K562 (cell line): ENCODE results near the gene ANKRD65. TPM values are rescaled to one million over a fixed set of nuclear protein-coding genes. Genes with fewer than 3 reads are reported as not detected.

ENCODE experiments used
- ADNP ChIP-seq: fragments of 200-800 bp; sonication (Bioruptor generic); IDR thresholded peaks from 2 replicates; pipeline ENCODE4 v1.6.1; 2016; ENCODE audit warnings: missing genetic modification characterization, missing compliant biosample characterization
- BCOR ChIP-seq: fragments of 450-650 bp; IDR thresholded peaks from 2 replicates; pipeline ENCODE4 v1.6.1; 2016
- BHLHE40 ChIP-seq: IDR thresholded peaks from 2 replicates; pipeline ENCODE4 v1.6.1; 2011; ENCODE audit warnings: low read length, improper control_type of control experiment
- FOXA3 ChIP-seq, 2 experiments: fragments of 450-650 bp in 1 of 2; sonication (generic) in 1 of 2; formaldehyde crosslinking; IDR thresholded peaks in 1 of 2; conservative IDR thresholded peaks in 1 of 2; 2 replicates each; pipeline versions ENCODE4 v1.4.0 to v1.8.0; 2020 to 2022; ENCODE audit warnings: mild to moderate bottlenecking in 2 of 2, missing genetic modification reagents in 1 of 2
- GATA2 ChIP-seq: sonication (generic); formaldehyde crosslinking; IDR thresholded peaks from 2 replicates; pipeline ENCODE4 v1.4.0; 2020; ENCODE audit warnings: mild to moderate bottlenecking, missing genetic modification reagents
- GATAD2A ChIP-seq: fragments of 450-650 bp; IDR thresholded peaks from 2 replicates; pipeline ENCODE4 v1.6.1; 2017
- MCM7 ChIP-seq, 2 experiments: fragments of 450-650 bp; IDR thresholded peaks; 2 replicates each; pipeline ENCODE4 v1.6.1; 2016 to 2018
- MEF2A ChIP-seq: IDR thresholded peaks from 2 replicates; pipeline ENCODE4 v1.6.1; 2011; ENCODE audit warnings: low read depth, mild to moderate bottlenecking, low read length, moderate library complexity; ENCODE audit not compliant: control insufficient read depth
- MNT ChIP-seq, 2 experiments: fragments of 450-650 bp; conservative IDR thresholded peaks; 2 replicates each; pipeline ENCODE4 v1.6.1; 2017; ENCODE audit warnings: mild to moderate bottlenecking in 2 of 2, moderate library complexity in 2 of 2
- MXI1 ChIP-seq: IDR thresholded peaks from 2 replicates; pipeline ENCODE4 v1.6.1; 2011; ENCODE audit warnings: low read depth, mild to moderate bottlenecking, improper control_type of control experiment, low read length
- MYC ChIP-seq, 2 experiments: fragments of 250-450 bp in 1 of 2; sonication (Bioruptor Pico) in 1 of 2; IDR thresholded peaks; 2 replicates each; pipeline versions ENCODE4 v1.5.1 to v1.6.1; 2012 to 2021; ENCODE audit warnings: low read depth in 2 of 2, borderline replicate concordance in 1 of 2, improper control_type of control experiment in 1 of 2, low read length in 1 of 2, mild to moderate bottlenecking in 1 of 2, moderate library complexity in 1 of 2
- RAD21 ChIP-seq, 2 experiments: fragments of 250-450 bp in 1 of 2; fragments of 450-650 bp in 1 of 2; sonication (Bioruptor Pico) in 1 of 2; formaldehyde crosslinking in 1 of 2; IDR thresholded peaks in 1 of 2; conservative IDR thresholded peaks in 1 of 2; 2 replicates each; pipeline versions ENCODE4 v1.4.0 to v1.8.0; 2020 to 2022; ENCODE audit warnings: mild to moderate bottlenecking in 2 of 2, moderate library complexity in 1 of 2
- SAFB ChIP-seq: fragments of 200-400 bp; formaldehyde crosslinking; IDR thresholded peaks from 2 replicates; pipeline ENCODE4 v1.6.1; 2017; ENCODE audit warnings: low read depth, low read length, borderline replicate concordance
- SIN3A ChIP-seq, 2 experiments: fragments of 150-350 bp in 1 of 2; IDR thresholded peaks; 2 replicates each; pipeline ENCODE4 v1.6.1; 2011 to 2016; ENCODE audit warnings: borderline replicate concordance in 2 of 2, low read depth in 2 of 2, low read length in 2 of 2, mild to moderate bottlenecking in 2 of 2, moderate library complexity in 2 of 2; ENCODE audit not compliant: control insufficient read depth in 1 of 2
- STAT6 ChIP-seq: sonication (generic); formaldehyde crosslinking; IDR thresholded peaks from 2 replicates; pipeline ENCODE4 v1.8.1; 2023; ENCODE audit warnings: mild to moderate bottlenecking, missing genetic modification reagents
- ZNF398 ChIP-seq: fragments of 250-450 bp; sonication (Bioruptor Pico); IDR thresholded peaks from 2 replicates; pipeline ENCODE4 v1.8.0; 2021; ENCODE audit warnings: moderate library complexity, mild to moderate bottlenecking, inconsistent platforms
- ZNF57 ChIP-seq: fragments of 450-650 bp; formaldehyde crosslinking; IDR thresholded peaks from 2 replicates; pipeline ENCODE4 v1.4.0; 2020; ENCODE audit warnings: mild to moderate bottlenecking, moderate library complexity
- ZNF778 ChIP-seq: fragments of 450-650 bp; formaldehyde crosslinking; IDR thresholded peaks from 2 replicates; pipeline ENCODE4 v1.4.0; 2020; ENCODE audit warnings: mild to moderate bottlenecking, moderate library complexity
- polyA plus RNA-seq, 8 experiments: library from polyadenylated mRNA; depleted of rRNA in 4 of 8; stranded (reverse) in 5 of 8; unstranded in 3 of 8; fragments of >200 nt; fragmentation: Nextera tagmentation in 2 of 8; fragmentation: Illumina TruSeq in 1 of 8; extraction: Ambion mirVana in 2 of 8; extraction: Trizol in 1 of 8; gene quantifications; 2 replicates each; pipeline versions ENCODE4 v1.2.1 to v1.2.3, GENCODE V29; 2011 to 2014; ENCODE audit warnings: inconsistent platforms in 1 of 8, missing spikeins in 1 of 8
- total RNA-seq, 7 experiments: library from RNA; depleted of rRNA in 6 of 7; stranded (reverse); fragments of >200 nt in 6 of 7; fragmentation: Illumina TruSeq in 2 of 7; extraction: Trizol in 2 of 7; gene quantifications; 2 replicates each; pipeline versions ENCODE4 v1.2.1 to v1.2.3, GENCODE V29; 2011 to 2021; ENCODE audit warnings: low replicate concordance in 1 of 7

ANKRD65 gene
- total and polyA plus RNA-seq, 9 of the 15 experiments (the other 6 are each of a cell fraction or from before 2014, with no cell fraction given) = not detected

- TF ChIP-seq SAFB = 0 out of 2 replicates have a peak, but pooled peaks have one; percentile 7
- no peak for TF ChIP-seq ZNF398 (CRISPR knock-in tag)
- no peak for TF ChIP-seq BCOR
- TF ChIP-seq FOXA3 (CRISPR knock-in tag; conservative IDR thresholded peaks at IDR 0.05 in 1 of 2, IDR thresholded peaks at IDR 0.05 in 1 of 2) = 0 out of 4 replicates have a peak, but pooled peaks of 1 of the 2 experiments have one; percentile 18
- TF ChIP-seq SIN3A (IDR thresholded peaks at IDR 0.05; ENCODE audit: borderline replicate concordance in 2 of 2, control insufficient read depth in 1 of 2, low read depth in 2 of 2, low read length in 2 of 2) = peak in 1 of 2 experiments; percentile 58; a peak in 1 of 4 replicates
- no peak for TF ChIP-seq ZNF778 (CRISPR knock-in tag)
- TF ChIP-seq MEF2A = no peak
- no peak for TF ChIP-seq GATA2 (CRISPR knock-in tag)
- TF ChIP-seq MXI1 = peak; percentile 33; the same call in 1 of the 2 replicates
- TF ChIP-seq MCM7 (IDR thresholded peaks at IDR 0.05) = no peak
- TF ChIP-seq MNT (conservative IDR thresholded peaks at IDR 0.05) = no peak; a peak in 1 of 4 replicates
- TF ChIP-seq STAT6 = no peak
- no peak for TF ChIP-seq ZNF57 (CRISPR knock-in tag)
- TF ChIP-seq MYC (IDR thresholded peaks at IDR 0.05; ENCODE audit: low read depth, low read length) = 0 out of 2 replicates have a peak, but pooled peaks have one; percentile 17
- no peak for TF ChIP-seq MYC (CRISPR knock-in tag; IDR thresholded peaks at IDR 0.05; ENCODE audit: borderline replicate concordance, low read depth)
- TF ChIP-seq BHLHE40 = peak; percentile 40; the same call in 1 of the 2 replicates
- no peak for TF ChIP-seq GATAD2A
- TF ChIP-seq RAD21 (CRISPR knock-in tag; conservative IDR thresholded peaks at IDR 0.05 in 1 of 2, IDR thresholded peaks at IDR 0.05 in 1 of 2) = 0 out of 4 replicates have a peak, but pooled peaks of 1 of the 2 experiments have one; percentile 8
- TF ChIP-seq ADNP (tag) = no peak
These were observed 14.8 kb downstream of the ANKRD65 start (continued) for GRCh38 chr1:1406101-1406820.
